Right lobe of liver (tissue), 6 donors: ENCODE results near the gene GIGYF2. TPM values are rescaled to one million over a fixed set of nuclear protein-coding genes. Genes with fewer than 3 reads are reported as not detected.

Source experiments
- ATAC-seq, 4 donors: fragments of 200-7000 bp; cut with Tn5 transposase; one replicate each; pipeline ENCODE4 v1.9.1; 2020; ENCODE audit warnings: mild to moderate bottlenecking in 4 of 4, moderate library complexity in 4 of 4
- DNase-seq, 3 donors: peaks; one replicate each; pipeline ENCODE4 v3.0.0-alpha.2; 2020
- H3K27ac ChIP-seq, 3 donors: fragments of 200-600 bp; one replicate each; pipeline ENCODE4 v1.8.0; 2022
- H3K27me3 ChIP-seq, 2 donors: fragments of 200-600 bp; one replicate each; pipeline ENCODE4 v1.8.0; 2022
- H3K36me3 ChIP-seq, 4 donors: fragments of 200-600 bp; sonication (generic) in 1 of 4; one replicate each; pipeline versions ENCODE4 v1.5.1 to v1.8.0; 2017 to 2022; ENCODE audit warnings: control low read depth in 1 of 4
- H3K4me1 ChIP-seq, 4 donors: fragments of 200-600 bp; sonication (generic) in 1 of 4; one replicate each; pipeline versions ENCODE4 v1.5.1 to v1.8.0; 2017 to 2022; ENCODE audit warnings: control low read depth in 1 of 4
- H3K4me3 ChIP-seq, 3 donors: fragments of 200-600 bp; one replicate each; pipeline ENCODE4 v1.8.0; 2022
- H3K9me3 ChIP-seq, 4 donors: fragments of 200-600 bp; sonication (generic) in 1 of 4; one replicate each; pipeline versions ENCODE4 v1.5.1 to v1.8.0; 2017 to 2022; ENCODE audit warnings: control low read depth in 1 of 4
- CTCF ChIP-seq, 4 donors: fragments of 200-600 bp in 3 of 4; fragments of 450-650 bp in 1 of 4; IDR thresholded peaks; one replicate each; pipeline versions ENCODE4 v1.5.1 to v1.8.0; 2016 to 2022; ENCODE audit warnings: antibody characterized with exemption in 4 of 4, mild to moderate bottlenecking in 2 of 4
- POLR2A ChIP-seq: fragments of 450-650 bp; IDR thresholded peaks from one replicate; pipeline ENCODE4 v1.6.1; 2017; ENCODE audit warnings: antibody characterized with exemption, mild to moderate bottlenecking
- WGBS: methylation state at CpG from one replicate; pipeline ENCODE4 v1.1.6; 2018; ENCODE audit warnings: low coverage, low lambda C conversion rate; ENCODE audit not compliant: insufficient coverage; ENCODE audit errors: missing lambda C conversion rate; 5-methylcytosine and 5-hydroxymethylcytosine counted together
- intact Hi-C, 2 donors: fragments of 100-400 bp; cut with DNase I; formaldehyde crosslinking; loops; one replicate each; pipeline versions ENCODE4 v1.11.2 to v1.14.1; 2022
- total RNA-seq, 6 experiments: library from RNA; depleted of rRNA in 2 of 6; stranded (reverse); fragments of >200 nt in 2 of 6; fragmentation: NEBNext Ultra II Directional in 3 of 6; extraction: Animal tissue kit (Norgen Biotek cat#: 25700) in 3 of 6; gene quantifications; one replicate each; pipeline versions ENCODE4 v1.1.0 to v1.2.4, GENCODE V29; 2016 to 2023
- donor health status: DM: no; HTN: yes; CAD: no.
- donor health status: DM: no; HTN: no; CAD: no.
- donor health status: DM: no; HTN: no; CAD: no.
- donor health status: DM: no; HTN: yes; CAD: no.
- donor health status: DM: no; HTN: yes; CAD: no.

Gene GIGYF2
- total RNA-seq, 6 experiments from 2014 or later, result 25.7 to 35.0 (median 32.6) TPM

GRCh38 chr2:232860593-232861241 is 163.6 kb downstream of the GIGYF2 start:
- TF ChIP-seq CTCF (IDR thresholded peaks at IDR 0.05), result no peak
- no peak for TF ChIP-seq POLR2A
- 30% methylated on average over 8 of the region's 9 CpGs for WGBS

GRCh38 chr2:232861353-232861752 is 164.2 kb downstream of the GIGYF2 start:
- Histone ChIP-seq H3K27me3 (no peaks in the 10 kb centered on the region), H3K36me3 (peaks cover 0 to 4% (median 0%) of the 10 kb centered on the region in 4 donors), H3K4me1 (peaks cover 0 to 27% (median 10%) of the 10 kb centered on the region in 4 donors), H3K4me3 (no peak overlapping the region), H3K9me3 (no peaks in the 10 kb centered on the region), H3K27ac (peak overlapping the region; percentile 41 to 96 (median 71))
- DNase-seq (no peak), ATAC-seq (no peak)
- 56% methylated on average over 5 of the region's 5 CpGs for WGBS
- intact Hi-C loops, result no loop called here
- TF ChIP-seq CTCF (IDR thresholded peaks at IDR 0.05), result no peak
- TF ChIP-seq POLR2A, result no peak

More at GRCh38 chr2:232860593-232861241, 163.6 kb downstream of the GIGYF2 start:
- Histone ChIP-seq H3K27me3 (no peaks in the 10 kb centered on the region), H3K9me3 (no peaks in the 10 kb centered on the region), H3K4me3 (no peak overlapping the region), H3K36me3 (peaks cover 0 to 4% (median 0%) of the 10 kb centered on the region in 4 donors), H3K4me1 (peaks cover 0 to 33% (median 13%) of the 10 kb centered on the region in 4 donors), H3K27ac (peak overlapping the region; percentile 41 to 96 (median 71))
- peak; percentile 53 to 66 (median 57) for ATAC-seq
- peak in 1 of 3 donors; percentile 53 for DNase-seq
- intact Hi-C loops, result no loop called here

GRCh38 chr2:232863996-232864395 is 166.9 kb downstream of the GIGYF2 start:
- 100% methylated on average over 2 of the region's 2 CpGs for WGBS
- intact Hi-C loops, result no loop called here

GRCh38 chr2:232865165-232865564 is 168.0 kb downstream of the GIGYF2 start:
- DNase-seq (no peak), ATAC-seq (no peak)
- no peaks in the 10 kb centered on the region for H3K9me3 ChIP-seq
- no peaks in the 10 kb centered on the region for H3K36me3 ChIP-seq
- WGBS, result 78% methylated on average over 1 of the region's 1 CpG
- peaks cover 0 to 8% (median 3%) of the 10 kb centered on the region in 4 donors for H3K4me1 ChIP-seq
- no peak overlapping the region for H3K27ac ChIP-seq
- H3K27me3 ChIP-seq, result no peaks in the 10 kb centered on the region
- intact Hi-C loops, result no loop called here
- TF ChIP-seq CTCF (IDR thresholded peaks at IDR 0.05) (no peak), POLR2A (no peak)
- H3K4me3 ChIP-seq, result no peak overlapping the region

More at GRCh38 chr2:232863996-232864395, 166.9 kb downstream of the GIGYF2 start:
- no peaks in the 10 kb centered on the region for H3K9me3 ChIP-seq
- H3K27me3 ChIP-seq, result no peaks in the 10 kb centered on the region
- H3K4me3 ChIP-seq, result no peak overlapping the region
- TF ChIP-seq CTCF (IDR thresholded peaks at IDR 0.05) (no peak), POLR2A (no peak)
- H3K4me1 ChIP-seq, result peaks cover 0 to 12% (median 6%) of the 10 kb centered on the region in 4 donors
- no peaks in the 10 kb centered on the region for H3K36me3 ChIP-seq
- DNase-seq (no peak), ATAC-seq (no peak)
- no peak overlapping the region for H3K27ac ChIP-seq
